HG03460 (cell line): ENCODE results near the gene CLK3.
"Not testable (repeated sequence)": the region's sequence is repeated elsewhere in the genome, so short reads cannot be mapped to it uniquely, and the experiment has no call there.

ENCODE experiments used
- ATAC-seq: cut with Tn5 transposase; IDR thresholded peaks from one replicate; pipeline ENCODE4 v1.9.1; 2021; ENCODE audit not compliant: unreplicated experiment

Gene CLK3

DNA sequence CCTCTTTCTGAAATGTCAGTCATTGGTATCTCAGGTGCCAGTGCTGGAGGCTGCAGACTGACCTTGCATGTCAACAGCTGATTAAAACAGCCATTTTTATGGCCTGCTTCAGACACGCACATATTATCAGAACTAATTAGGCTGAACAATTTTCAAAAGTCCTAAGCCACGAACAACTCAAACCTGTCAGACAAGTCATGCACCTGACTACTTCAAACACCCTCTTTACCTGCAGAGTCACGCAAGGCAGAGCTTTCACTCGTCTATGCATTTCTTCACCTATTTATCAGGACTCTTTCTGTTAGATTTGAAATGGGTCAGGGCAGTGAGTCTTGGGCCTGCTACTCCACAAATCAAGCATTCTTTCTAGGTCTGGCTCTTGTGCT lies 26.7 kb downstream of the CLK3 start:
- no peak for ATAC-seq

DNA sequence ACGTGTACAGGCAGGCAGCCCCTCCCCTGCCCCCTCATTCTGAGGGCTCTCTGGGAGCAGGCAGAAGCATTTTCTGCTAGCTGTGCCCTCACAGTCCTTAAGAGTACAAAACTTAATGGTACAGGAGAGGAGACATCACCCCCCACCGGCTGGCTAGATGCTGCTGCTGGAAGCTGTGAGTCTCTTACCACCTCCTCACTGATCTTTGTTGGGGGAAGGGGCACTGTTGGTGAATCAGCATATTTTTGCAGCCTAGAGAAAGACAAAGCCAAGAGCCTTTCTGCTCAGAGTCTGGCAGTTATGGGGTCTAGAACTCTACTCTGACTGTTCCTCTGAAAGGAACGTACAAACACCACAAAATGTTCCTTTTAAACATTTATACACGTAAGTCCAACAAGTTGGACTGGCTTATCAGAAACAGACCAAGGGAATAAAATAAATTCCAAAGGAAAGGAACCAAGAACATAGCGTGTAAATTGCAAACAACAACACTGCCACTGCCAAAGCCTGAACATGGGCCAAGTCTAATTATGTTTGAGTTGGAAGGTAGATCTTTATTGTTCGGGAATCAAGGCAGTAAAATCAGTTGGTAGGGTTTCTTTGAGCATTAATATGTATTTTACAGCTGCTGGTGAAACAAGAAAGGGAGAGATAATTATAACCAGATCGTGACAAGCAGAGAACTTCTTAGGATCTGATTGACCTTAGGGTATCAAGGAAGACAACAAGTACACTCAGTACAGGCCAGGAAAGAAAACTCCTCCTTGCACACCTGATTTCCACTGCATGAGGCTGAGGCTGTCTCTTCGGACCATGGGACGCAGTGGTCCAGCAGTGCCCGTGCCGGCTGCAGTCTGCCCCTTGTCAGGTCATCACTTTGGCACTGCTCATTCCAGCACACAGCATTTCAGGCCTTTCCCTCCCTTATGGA lies 27.4 kb downstream of the CLK3 start:
- no peak for ATAC-seq

DNA sequence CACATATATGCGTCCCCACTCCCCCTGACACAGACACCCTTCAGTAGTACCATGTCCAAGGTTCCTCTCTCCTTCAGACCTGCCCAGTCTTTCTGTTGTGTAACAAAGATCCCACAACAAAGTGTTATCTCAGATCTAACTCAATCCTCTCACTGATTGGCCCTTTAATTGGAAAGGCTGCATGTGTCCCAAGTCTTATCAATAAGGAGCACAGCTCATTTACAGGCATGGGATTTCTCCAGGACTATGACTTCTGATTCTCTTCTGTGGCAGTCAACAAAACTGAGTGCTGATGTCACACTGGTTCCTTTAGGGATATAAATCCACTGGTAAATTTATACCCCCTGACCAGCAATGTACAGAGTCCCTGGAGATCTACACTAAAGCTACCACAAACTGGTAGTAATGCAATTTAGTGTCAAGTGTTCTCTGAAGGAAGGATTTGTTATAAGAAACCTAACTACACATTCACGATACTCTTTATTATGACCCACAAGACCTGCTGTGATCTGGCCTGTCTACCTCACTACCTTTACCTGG lies 28.1 kb downstream of the CLK3 start:
- no peak for ATAC-seq

DNA sequence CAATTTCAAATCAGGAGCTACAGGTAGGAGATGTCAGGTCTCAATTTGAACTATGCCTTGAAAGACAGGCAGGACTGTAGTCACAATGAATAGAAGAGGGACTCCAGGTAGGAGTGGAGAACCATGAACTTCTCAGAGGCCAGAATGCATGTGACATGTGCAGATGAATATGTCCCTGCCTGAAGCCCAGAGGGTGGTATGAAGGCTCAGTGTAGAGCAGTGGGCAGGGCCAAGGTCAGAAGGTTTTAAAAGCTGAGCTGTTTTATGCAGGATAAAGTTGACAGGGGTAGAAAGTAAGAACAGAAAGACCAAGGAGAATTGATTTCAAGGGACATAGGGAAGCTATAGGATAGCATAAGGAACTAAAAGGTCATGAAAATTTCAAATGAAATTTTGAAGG lies 30.8 kb downstream of the CLK3 start:
- ATAC-seq = no peak

DNA sequence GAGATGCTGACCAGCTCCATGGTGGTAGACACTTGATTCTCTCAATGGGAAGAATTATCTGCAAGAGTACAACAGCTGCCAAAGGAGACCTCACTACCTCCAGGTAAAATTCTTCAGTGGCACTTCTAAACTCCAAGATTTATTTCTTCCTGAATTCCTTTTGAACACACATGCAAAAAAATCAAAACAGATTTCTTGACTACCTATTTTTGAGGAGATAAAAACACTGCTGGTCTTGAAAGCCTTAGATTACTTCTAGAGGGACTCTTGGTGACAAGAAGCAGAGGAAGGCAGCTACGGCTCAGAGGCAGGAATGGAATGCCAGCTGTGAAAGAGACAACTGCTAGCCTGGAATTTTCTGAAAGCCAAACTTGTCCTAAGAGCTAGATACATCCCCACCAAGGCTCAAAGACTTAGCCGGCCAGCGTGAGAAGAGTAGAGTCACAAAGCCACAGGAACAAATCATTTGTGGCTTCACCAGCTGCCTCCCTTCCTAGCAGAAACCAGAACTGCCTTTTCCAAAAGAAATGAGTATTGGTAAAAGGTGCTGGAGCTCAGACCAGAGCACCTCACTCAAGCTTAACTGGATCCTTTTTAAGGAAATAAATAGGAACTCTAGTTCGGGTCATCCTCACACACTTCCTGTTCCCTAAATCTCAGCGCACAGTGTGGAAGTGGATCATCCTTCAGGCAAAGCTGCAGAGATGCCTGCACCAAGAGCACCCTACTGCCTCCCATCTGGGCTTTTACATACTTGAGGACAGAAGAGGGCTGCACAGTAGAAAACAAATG lies 32.6 kb downstream of the CLK3 start:
- ATAC-seq = no peak

DNA sequence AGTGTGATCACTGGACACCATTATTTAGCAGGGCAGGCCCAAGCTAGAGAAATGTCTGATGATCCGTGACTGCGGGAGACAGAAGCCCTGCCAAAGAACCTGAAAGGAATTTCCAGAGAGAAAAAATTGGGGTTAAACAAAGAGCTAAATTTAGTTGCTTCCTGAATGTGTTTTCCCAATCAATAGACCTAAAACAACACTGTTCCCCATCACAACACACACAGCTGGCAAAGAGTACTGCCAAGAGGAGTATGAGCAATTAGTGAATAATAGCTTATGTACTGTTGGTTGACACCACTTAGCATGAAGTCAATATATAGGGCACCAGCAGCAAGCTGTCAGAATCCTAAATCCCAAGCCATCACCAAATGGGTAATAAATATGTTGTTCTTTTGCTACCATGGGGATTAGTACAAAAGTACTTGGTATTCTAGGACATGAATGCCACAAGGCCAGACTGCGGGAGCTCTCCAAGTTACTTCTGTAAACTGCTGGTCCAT lies 35.7 kb downstream of the CLK3 start:
- ATAC-seq = no peak

DNA sequence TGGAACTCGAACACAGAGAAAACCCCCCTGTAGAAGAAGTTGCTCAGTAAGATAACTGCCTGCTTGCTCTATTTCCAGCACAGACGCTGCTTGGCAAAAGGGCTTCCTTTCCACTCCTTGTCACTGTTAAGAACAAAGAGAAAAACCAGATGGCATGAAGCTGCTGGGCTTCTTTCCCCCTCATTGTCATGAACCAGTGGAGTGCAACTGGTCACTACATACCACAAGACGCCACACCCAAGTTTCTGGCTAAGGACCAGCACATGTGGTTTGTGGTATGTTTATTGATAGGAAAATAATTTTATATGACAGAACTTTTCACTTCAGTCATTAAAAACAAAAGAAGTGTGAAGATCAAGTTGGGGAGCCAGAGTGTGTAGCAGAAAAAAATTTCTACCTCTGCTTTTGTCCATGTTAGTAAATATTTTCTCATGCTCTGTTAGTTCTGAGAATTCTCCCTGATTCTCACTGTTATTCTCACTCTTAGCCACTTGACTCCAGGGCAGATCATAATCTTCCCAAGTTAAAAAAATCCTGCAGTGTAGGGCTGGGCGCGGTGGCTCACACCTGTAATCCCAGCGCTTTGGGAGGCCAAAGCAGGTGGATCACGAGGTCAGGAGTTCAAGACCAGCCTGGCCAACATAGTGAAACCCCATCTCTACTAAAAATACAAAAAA lies 37.9 kb downstream of the CLK3 start:
- no peak for ATAC-seq

DNA sequence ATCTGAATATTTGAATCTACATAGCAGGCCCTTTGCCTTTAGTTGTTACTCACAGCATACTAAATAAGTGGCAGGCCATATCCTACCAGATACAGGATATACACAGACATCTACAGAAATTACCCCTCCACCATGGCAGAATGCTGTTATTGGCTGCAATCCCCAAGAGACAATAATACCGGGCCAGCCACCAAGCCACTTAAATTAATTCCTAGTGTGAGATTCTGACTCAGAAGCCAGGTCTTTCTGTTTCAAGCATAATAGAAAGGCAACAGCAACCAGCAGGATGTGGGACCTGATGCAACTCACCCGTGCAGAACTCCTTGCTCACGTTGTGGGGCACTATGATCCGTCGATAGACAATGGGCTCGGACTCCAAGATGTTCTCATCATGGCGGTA lies 39.8 kb downstream of the CLK3 start:
- ATAC-seq = no peak

DNA sequence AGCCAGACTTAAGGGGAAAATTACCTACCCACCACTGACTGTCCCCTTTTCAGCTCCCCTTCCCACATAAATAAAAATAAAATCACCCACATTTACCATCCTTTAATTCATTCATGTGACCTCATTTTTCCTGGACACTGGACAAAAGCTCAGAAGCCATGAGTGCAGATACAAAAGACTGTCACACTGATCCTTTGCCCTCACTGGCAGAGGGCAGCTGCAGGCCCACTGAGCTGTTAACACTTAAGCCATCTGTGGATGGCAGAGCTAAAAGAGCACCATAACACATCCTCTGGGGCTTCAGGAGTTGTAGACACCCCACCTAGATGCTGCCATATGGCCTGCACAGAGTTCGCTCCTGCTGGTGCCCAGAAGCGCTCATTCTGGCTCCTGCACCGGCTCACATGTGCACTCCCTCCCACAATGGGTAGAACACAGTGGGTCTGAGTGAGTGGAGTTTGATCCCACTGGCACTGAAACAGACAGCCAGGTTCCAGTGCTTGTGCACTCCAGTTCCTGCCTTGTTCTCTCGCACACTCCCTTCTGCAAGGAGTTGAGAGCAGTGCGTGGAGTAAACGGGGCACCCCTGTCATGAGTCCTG lies 41.4 kb downstream of the CLK3 start:
- no peak for ATAC-seq

DNA sequence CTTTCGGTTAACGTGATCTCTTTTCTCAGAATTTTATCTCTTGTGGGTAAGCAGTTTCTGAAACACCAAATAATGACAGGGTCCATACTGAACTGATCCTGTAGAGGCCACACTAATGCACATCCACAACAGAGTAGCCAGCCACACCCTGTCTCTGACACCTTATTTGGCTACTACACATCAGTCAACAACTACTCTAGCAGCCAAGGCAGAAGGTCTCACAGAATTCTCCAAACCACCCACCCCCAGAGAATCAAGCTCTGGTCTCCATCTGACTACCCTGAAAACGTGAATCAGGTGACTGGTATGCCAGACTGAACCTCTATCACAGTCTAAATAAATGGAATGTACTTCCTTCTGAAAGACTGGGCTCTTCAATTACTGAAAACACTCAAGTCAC lies 42.2 kb downstream of the CLK3 start:
- ATAC-seq = no peak

DNA sequence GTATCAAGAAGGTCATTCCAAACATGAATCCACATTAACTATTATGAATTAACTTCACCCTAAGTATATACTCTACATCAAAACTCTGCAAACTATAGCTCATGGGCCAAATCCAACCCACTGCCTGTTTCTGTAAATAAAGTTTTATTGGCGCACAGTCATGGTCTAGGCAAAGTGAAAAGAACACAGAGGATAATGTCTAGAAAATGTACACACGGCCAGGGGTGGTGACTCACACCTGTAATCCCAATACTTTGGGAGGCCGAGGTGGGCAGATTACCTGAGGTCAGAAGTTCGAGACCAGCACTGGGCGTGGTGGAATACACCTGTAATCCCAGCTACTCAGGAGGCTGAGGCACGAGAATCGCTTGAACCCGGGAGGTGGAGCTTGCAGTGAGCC lies 45.6 kb downstream of the CLK3 start:
- ATAC-seq = not testable (repeated sequence)

DNA sequence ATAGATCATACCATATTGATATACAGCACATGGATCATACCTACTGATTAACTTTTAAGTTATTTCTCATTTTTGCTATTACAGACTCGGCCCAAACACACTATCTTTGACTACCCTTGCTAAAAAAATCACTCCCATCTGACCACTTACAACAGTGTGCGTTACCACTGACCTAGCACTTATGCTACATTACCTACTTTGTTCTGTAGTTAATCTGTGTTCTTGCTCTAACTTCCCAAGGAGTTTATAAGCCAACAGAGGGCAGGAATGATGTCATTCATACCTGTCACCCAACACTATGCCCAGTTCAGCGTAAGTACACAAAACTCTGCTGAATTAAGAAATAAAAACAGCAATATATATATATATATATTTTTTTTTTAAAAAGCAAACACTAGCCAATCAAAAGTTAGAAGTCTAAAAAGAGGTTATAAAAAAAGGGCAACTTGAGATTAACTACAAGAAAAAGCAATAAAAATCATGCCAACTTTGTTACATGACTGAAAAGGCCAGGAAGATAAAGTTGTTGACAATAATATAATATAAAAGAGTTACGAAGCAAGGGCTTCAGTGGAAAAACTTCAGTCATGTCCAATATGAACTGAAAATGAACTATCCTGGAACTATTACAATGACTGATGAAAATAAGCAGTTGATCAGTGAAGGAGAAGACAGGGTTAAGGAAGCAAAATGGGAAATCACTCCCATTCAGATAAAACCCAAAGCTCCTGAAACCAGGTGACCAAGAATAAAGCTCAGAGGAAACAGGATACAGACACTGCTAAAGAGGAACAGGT lies 46.6 kb downstream of the CLK3 start:
- ATAC-seq = no peak

DNA sequence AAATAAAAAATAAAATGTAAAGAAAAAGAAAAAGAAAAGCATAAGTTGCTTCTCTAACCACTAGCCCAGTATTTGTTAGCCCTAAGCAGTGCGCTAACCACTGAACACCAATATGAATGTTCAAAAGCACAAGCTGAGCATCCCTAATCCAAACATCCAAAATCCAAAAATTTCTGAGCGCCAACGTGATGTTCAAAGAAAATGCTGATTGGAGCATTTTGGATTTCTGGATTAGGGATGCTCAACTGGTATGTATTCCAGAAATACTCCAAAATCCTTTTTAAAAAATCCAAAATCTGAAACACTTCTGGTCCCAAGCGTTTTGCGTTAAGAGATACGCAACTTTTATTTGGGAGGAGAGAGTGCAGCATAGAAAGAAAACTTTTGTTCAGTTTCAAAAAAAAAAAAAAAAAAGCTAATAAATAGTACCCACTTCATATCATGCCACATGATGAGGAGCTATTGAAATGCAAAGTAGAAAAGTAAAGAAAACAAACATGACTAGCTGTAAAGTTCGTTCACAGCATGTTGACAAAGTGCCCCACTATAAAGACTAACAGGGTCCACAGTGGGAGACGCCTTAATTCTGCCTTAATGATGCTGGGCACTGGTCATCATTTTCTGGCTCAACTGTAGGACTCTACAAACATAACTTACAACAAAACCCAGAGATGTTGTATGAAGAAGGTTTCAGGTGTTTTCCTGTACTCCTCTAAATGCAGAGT lies 47.8 kb downstream of the CLK3 start:
- no peak for ATAC-seq

DNA sequence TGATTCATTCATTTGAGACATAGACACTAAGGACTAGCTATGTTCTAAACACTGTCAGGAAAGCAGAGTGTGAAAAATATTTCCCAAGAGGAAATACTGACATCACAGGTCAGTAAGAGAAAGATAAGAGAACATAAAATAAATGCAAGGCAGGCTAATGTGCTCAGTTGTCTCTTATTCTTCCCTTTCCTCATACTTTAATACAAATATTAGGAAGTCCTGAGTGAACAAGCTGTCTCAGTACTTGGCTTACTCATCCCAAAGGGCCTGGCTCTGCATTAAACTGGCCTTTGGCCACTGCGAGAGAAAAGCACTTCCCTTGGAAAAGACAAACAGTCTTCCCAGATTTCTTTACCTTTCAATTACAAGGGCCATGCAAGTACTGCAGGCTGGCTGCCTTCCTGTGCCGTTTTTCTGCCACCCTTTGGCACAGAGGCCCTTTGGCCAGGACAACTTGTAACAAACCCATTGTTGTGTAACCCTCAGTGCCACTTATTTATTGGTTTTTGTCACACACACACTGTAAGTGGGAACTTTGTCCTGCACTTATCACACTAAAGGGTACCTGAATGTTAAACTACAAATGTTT lies 48.5 kb downstream of the CLK3 start:
- ATAC-seq = no peak

DNA sequence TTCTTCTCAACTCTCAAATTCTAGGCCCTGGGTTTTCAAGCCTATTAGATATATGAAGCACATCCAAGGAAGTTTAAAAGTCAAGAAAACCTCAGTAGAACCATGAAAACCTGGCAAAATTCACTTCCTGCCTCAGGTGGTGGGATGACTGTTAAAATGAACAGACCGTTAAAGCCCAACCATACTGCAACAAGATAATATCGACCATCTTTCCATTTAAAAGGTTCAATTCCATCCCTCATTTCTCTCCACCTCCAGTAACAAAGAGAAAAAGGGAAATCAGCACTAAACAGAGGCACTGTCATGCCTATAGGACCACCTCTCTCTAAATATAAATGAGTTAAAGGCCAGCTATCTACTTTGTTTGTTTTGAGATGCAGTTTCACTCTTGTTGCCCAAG lies 49.0 kb downstream of the CLK3 start:
- no peak for ATAC-seq

DNA sequence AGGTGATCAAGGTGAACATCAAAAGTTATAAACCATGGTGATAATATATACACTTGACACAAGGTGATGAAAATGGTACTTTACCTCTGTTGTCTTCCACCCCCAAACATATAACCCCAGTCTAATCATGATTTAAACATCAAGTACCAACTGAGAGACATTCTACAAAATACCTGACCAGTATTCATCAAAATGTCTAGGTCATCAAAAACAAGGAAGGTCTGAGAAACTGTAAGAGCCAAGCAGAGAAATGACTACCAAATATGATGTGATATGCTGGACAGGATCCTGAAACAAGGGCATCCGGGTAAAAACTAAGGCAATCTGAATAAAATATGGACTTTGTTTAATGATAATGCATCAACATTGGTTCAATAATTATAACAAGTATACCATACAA lies 52.3 kb downstream of the CLK3 start:
- no peak for ATAC-seq

DNA sequence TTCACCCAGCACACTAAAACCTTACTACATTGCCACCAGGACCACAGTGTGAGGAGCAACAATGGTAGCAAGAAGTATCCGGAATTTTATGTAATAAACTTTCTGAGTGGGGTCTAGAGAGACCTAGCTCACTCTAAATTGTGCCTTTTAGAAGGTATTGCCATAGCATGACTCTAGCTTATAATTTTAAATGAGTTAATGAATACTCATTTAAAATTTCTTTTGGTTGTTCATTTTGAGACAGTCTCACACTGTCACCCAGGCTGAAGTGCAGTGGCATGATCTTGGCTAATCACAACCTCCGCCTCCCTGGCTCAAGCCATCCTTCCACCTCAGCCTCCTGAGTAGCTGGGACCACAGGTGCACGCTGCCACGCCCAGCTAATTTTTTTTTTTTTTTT lies 54.0 kb downstream of the CLK3 start:
- no peak for ATAC-seq

DNA sequence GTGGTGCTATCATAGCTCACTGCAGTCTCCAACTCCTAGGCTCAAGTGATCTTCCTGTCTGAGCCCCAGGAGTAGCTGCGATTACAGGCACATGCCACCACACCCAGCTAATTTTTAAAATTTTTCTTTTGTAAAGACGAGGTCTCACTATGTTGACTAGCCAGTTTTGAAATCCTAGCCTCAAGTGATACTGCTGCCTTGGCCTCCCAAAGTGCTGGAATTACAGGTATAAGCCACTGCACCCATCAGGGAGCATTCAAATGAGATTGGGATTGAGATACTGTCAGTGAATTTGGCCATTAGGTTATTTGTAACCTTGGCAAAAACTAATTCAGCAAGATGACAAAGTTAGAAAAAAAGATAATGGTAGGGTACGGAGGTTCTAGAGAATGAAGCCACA lies 58.5 kb downstream of the CLK3 start:
- ATAC-seq = no peak

DNA sequence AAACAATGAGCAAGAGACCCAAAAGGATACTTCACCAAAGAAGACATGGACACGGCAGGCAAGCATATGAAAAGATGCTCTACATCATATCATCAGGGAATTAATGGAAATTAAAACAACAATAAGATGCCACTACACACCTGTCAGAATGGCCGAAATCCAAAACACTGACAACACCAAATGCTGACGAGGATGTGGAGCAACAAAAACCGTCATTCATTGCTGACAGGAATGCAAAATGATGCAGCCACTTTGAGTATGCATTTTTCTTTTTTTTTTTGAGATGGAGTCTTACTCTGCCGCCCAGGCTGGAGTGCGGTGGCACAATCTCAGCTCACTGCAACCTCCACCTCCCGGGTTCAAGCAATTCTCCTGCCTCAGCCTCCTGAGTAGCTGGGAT lies 61.2 kb downstream of the CLK3 start:
- ATAC-seq = no peak
